ENCODE data around the gene DGKD. TPM values are rescaled to one million over a fixed set of nuclear protein-coding genes. Genes with fewer than 3 reads are reported as not detected.

The DGKD gene
- total RNA-seq, 1 donor from 2014 or later: 69.3 TPM

DNA sequence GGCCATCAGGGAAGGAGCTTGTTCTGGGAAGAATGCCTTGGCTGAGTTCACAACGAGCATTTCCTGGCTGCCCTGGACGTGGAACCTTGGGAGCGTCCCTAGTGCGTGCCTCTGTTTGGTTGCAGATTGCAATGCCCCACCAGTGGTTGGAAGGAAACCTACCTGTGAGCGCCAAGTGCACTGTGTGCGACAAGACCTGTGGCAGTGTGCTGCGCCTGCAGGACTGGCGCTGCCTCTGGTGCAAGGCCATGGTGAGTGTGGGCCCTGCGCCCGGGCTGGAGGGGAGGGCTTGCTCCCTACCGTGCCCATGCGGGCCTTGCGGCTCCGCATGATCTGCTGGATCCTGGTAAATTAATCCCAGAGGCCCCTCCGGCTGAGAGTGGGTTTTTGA is 81.9 kb downstream of the DGKD start:
- TF ChIP-seq, protein P1, sequence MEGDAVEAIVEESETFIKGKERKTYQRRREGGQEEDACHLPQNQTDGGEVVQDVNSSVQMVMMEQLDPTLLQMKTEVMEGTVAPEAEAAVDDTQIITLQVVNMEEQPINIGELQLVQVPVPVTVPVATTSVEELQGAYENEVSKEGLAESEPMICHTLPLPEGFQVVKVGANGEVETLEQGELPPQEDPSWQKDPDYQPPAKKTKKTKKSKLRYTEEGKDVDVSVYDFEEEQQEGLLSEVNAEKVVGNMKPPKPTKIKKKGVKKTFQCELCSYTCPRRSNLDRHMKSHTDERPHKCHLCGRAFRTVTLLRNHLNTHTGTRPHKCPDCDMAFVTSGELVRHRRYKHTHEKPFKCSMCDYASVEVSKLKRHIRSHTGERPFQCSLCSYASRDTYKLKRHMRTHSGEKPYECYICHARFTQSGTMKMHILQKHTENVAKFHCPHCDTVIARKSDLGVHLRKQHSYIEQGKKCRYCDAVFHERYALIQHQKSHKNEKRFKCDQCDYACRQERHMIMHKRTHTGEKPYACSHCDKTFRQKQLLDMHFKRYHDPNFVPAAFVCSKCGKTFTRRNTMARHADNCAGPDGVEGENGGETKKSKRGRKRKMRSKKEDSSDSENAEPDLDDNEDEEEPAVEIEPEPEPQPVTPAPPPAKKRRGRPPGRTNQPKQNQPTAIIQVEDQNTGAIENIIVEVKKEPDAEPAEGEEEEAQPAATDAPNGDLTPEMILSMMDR (IDR thresholded peaks at IDR 0.05): no peak
- intact Hi-C loops (cut with DNase I): no loop called here
- no peak for DNase-seq
- H3K9me3 ChIP-seq: no peaks in the 10 kb centered on the region
- ATAC-seq: no peak
- H3K27me3 ChIP-seq (ENCODE audit: low read depth): no peaks in the 10 kb centered on the region
- H3K36me3 ChIP-seq: peaks cover 65% of the 10 kb centered on the region
- H3K4me3 ChIP-seq: no peak overlapping the region
- H3K4me1 ChIP-seq: no peaks in the 10 kb centered on the region
- H3K27ac ChIP-seq: no peak overlapping the region

DNA sequence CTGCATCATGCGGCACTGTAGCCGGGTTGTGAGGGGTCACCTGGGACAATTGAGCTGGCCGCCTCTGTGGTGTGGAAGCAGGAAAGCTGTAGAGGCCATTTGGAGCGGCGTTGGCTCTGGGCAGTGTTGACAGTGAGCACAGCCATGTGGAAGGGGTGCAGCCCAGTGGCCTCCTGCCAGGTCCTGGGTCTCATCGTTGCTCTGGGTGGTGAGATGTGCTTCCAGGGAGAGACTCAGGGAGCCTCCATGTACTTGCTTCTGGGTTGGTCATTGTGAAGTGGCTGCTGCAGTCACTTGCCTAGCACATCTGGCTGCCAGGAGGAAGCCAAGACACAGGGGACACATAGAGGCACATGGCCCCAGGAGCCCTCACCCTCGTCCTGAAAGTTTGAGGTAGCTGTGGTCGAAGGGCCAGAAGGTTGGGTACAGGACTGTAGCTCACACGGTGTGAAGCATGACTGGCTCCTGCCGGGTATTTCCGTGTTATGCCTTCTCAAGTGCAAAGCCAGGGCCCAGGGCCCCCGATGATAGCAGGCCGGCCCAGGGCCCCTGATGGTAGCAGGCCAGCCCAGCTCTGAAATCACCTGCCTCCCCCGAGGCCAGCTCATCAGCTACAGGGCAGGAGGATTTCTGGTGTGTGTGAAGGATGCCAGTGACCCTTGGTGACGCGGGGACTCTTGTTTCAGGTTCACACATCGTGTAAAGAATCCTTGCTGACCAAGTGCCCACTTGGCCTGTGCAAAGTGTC is 82.6 kb downstream of the DGKD start:
- H3K27ac ChIP-seq: no peak overlapping the region
- peaks cover 72% of the 10 kb centered on the region for H3K36me3 ChIP-seq
- H3K4me3 ChIP-seq: no peak overlapping the region
- H3K27me3 ChIP-seq (ENCODE audit: low read depth): no peaks in the 10 kb centered on the region
- intact Hi-C loops (cut with DNase I): no loop called here
- DNase-seq: no peak
- H3K9me3 ChIP-seq: no peaks in the 10 kb centered on the region
- TF ChIP-seq, protein P1 (IDR thresholded peaks at IDR 0.05): no peak
- no peak for ATAC-seq
- no peaks in the 10 kb centered on the region for H3K4me1 ChIP-seq

DNA sequence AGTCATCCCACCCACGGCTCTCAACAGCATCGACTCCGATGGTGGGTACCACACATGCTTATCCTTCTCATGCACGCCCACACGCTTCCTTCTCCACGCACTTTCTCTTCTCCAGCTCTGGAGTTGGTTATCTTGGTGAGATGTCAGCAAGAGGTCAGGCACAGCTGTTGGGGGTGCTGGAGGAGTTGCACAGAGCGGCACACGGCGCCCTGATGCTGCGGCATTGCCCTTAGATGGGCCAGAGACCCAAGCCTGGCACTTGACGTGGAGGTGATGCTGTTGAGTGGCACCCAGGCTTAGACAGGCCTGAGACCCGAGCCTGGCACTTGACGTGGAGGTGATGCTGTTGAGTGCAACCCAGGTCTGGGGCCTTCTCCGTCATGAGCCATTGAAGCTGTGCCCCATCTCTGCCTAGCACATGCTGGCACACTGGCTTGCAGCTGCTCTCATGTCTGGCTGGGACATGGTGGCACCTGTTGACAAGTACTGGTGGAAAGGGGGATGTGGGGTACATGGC is 83.2 kb downstream of the DGKD start:
- Histone ChIP-seq H3K9me3 (no peaks in the 10 kb centered on the region), H3K4me1 (no peaks in the 10 kb centered on the region), H3K4me3 (no peak overlapping the region), H3K36me3 (peaks cover 77% of the 10 kb centered on the region), H3K27me3 (ENCODE audit: low read depth) (no peaks in the 10 kb centered on the region), H3K27ac (no peak overlapping the region)
- intact Hi-C loops (cut with DNase I): no loop called here
- ATAC-seq (no peak), DNase-seq (no peak)
- TF ChIP-seq, protein P1 (IDR thresholded peaks at IDR 0.05): no peak

DNA sequence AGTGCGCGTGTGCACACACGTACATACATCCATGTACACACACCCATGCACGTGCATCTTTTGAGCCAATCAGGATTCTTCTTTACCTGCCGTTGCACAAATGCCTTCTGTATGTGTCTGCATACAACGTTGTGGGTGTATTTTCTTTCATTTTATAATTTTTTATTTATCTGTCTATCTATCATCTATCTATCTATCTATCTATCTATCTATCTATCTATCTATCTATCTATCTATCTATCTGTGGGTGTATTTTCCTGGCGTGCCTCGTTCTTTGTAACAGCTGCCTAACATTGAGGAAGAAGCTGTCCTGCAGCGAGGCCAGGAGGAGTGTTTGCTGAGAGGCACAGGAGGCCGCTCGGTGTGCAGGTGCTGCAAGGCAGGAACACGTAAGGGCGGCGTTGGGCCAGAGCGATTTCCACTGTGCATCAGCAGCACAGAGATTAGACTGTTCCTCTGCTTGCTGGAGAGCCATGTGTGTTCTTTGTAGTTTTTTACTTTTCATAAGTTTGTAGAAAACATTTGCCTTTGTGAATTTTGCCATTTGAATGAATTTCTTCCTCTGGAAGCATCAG is 84.4 kb downstream of the DGKD start:
- intact Hi-C loops (cut with DNase I): no loop called here
- no peaks in the 10 kb centered on the region for H3K4me1 ChIP-seq
- no peak overlapping the region for H3K4me3 ChIP-seq
- no peak overlapping the region for H3K27ac ChIP-seq
- no peak for ATAC-seq
- TF ChIP-seq, protein P1 (IDR thresholded peaks at IDR 0.05): no peak
- no peaks in the 10 kb centered on the region for H3K27me3 ChIP-seq (ENCODE audit: low read depth)
- no peaks in the 10 kb centered on the region for H3K9me3 ChIP-seq
- peaks cover 83% of the 10 kb centered on the region for H3K36me3 ChIP-seq
- DNase-seq: no peak

DNA sequence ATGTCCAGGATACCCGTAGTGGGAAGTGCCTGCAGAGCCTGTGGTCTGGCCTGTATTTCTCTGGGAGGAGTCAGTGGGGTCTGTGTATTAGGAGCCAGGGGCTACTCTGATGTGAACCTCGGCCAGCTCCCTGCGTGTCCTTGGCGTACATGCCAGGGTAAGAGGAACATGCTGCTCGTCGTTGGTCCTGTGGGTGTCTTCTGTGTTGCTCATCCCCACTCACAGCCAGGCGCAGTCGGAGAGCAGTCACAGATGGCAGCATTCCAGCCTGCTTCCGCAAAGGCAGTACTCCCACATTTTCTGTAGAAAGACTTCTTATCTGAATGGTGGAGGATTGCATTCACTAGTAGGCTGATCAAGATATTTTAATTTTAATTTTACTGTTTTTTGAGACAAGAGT is 84.9 kb downstream of the DGKD start:
- H3K4me1 ChIP-seq: no peaks in the 10 kb centered on the region
- H3K36me3 ChIP-seq: peaks cover 83% of the 10 kb centered on the region
- DNase-seq: no peak

More for the DNA sequence above, 84.9 kb downstream of the DGKD start:
- Histone ChIP-seq H3K27me3 (ENCODE audit: low read depth) (no peaks in the 10 kb centered on the region), H3K27ac (no peak overlapping the region), H3K9me3 (no peaks in the 10 kb centered on the region), H3K4me3 (no peak overlapping the region)
- intact Hi-C loops (cut with DNase I): no loop called here
- TF ChIP-seq, protein P1 (IDR thresholded peaks at IDR 0.05): no peak
- no peak for ATAC-seq

Data from lower lobe of right lung (tissue), 2 donors.